Germinal center (tissue), 1 donor: ENCODE measurements around the gene PRR19.

Source experiments
- DNase-seq: peaks from one replicate; pipeline ENCODE4 v3.0.0; 2012; ENCODE audit warnings: mixed read lengths, low spot score

Gene PRR19

GRCh38 chr19:42349378-42350107 is 47.6 kb downstream of the PRR19 start:
- no peak for DNase-seq

GRCh38 chr19:42350417-42350816 is 48.5 kb downstream of the PRR19 start:
- DNase-seq, result no peak

GRCh38 chr19:42351079-42351735 is 49.3 kb downstream of the PRR19 start:
- DNase-seq, result no peak

- DNase-seq, result no peak
These were observed 50.6 kb downstream of the PRR19 start for GRCh38 chr19:42352301-42353259.

GRCh38 chr19:42353341-42354015 is 51.5 kb downstream of the PRR19 start:
- DNase-seq, result no peak

GRCh38 chr19:42355896-42356295 is 54.0 kb downstream of the PRR19 start:
- no peak for DNase-seq

- no peak for DNase-seq
These were observed 54.8 kb downstream of the PRR19 start for GRCh38 chr19:42356686-42357085.

- DNase-seq, result no peak
These were observed 55.4 kb downstream of the PRR19 start for GRCh38 chr19:42357290-42357689.
